GM10266 (cell line): ENCODE results near the gene MID1.

Experiments
- DNase-seq: peaks from one replicate; pipeline ENCODE4 v3.0.0; 2012; ENCODE audit errors: extremely low spot score
- TF ChIP-seq, protein P1 (sequence below): IDR thresholded peaks from 2 replicates; pipeline ENCODE4 v1.5.1; 2012; ENCODE audit warnings: mild to moderate bottlenecking, low read depth; ENCODE audit not compliant: control insufficient read depth, insufficient read depth; ENCODE audit errors: missing control alignments

The MID1 gene

DNA sequence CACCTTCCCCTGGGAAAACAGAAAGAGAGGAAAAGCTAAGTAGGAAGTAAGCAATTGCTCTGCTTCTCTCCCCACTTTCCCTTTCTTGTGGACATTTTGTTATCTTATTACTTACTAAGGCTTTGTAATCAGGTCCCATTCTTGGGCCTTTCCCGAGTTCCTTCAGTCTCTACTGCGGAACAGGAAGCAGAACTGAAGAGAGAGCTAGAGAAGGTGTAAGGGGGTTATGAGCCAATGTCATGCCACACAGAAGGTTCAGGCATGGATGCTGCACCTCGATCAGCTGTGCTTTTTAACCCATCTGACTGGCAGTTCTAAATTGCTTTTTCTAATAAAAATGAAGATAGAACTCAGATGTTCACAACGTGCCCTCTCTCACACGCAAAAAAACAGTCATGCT, 83.6 kb downstream of the MID1 start:
- TF ChIP-seq, protein P1, sequence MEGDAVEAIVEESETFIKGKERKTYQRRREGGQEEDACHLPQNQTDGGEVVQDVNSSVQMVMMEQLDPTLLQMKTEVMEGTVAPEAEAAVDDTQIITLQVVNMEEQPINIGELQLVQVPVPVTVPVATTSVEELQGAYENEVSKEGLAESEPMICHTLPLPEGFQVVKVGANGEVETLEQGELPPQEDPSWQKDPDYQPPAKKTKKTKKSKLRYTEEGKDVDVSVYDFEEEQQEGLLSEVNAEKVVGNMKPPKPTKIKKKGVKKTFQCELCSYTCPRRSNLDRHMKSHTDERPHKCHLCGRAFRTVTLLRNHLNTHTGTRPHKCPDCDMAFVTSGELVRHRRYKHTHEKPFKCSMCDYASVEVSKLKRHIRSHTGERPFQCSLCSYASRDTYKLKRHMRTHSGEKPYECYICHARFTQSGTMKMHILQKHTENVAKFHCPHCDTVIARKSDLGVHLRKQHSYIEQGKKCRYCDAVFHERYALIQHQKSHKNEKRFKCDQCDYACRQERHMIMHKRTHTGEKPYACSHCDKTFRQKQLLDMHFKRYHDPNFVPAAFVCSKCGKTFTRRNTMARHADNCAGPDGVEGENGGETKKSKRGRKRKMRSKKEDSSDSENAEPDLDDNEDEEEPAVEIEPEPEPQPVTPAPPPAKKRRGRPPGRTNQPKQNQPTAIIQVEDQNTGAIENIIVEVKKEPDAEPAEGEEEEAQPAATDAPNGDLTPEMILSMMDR: no peak
- no peak for DNase-seq

- TF ChIP-seq, protein P1: no peak
- no peak for DNase-seq
Measured at GRCh38 chrX:10534611-10535010, 85.8 kb downstream of the MID1 start.

DNA sequence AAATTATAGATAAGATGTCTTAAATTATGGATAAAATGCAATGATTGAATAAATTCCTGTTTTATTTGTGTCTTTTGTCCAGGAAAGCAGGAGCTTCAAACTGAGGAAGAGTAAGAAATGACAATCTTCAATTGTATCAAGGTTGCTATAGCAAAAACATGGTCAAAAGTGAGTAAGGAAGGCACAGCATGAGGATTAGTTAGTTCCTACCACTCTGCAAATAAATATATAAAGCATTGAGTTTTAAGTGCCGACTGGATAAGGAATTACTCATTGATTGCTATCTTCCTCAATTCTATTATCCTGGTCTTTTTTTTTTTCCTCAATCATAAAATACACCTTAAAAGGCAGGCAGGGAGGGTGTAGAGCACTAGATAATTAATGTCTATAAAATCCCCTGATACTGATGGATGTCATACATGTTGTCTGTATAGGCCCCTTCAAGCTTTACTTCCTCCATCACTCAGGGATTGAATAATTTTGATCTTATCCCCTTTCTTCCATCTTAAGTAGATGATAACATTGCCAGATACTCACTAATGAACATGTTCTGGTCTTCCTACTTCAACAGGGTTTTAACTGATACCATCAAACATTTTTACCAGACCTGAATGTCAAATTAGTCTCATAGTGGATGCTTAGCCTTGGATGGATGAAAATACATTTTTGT, 86.6 kb downstream of the MID1 start:
- no peak for DNase-seq
- TF ChIP-seq, protein P1: no peak

- DNase-seq: no peak
- TF ChIP-seq, protein P1: no peak
Measured at GRCh38 chrX:10531927-10532326, 88.5 kb downstream of the MID1 start.

GRCh38 chrX:10529344-10529743, 91.0 kb downstream of the MID1 start:
- no peak for DNase-seq
- TF ChIP-seq, protein P1: no peak

DNA sequence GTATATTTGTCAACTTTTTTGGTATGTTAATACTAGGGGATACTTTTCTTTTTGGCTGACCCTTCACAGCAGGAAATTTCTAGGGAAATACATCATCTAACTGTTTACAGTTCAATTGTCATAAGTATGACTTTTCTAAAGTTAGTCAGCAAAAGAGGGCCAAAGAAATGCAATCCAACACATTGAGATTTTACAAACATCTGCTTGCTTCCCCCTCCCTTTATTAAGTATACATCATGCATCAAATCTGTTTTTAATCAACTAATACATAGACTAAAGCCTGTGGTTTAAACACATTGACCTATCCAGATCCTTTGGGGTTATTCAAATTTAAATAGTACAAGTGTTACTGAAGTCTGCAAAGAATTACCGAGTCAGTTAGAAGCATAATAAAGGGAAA, 93.9 kb downstream of the MID1 start:
- TF ChIP-seq, protein P1: no peak
- DNase-seq: no peak

DNA sequence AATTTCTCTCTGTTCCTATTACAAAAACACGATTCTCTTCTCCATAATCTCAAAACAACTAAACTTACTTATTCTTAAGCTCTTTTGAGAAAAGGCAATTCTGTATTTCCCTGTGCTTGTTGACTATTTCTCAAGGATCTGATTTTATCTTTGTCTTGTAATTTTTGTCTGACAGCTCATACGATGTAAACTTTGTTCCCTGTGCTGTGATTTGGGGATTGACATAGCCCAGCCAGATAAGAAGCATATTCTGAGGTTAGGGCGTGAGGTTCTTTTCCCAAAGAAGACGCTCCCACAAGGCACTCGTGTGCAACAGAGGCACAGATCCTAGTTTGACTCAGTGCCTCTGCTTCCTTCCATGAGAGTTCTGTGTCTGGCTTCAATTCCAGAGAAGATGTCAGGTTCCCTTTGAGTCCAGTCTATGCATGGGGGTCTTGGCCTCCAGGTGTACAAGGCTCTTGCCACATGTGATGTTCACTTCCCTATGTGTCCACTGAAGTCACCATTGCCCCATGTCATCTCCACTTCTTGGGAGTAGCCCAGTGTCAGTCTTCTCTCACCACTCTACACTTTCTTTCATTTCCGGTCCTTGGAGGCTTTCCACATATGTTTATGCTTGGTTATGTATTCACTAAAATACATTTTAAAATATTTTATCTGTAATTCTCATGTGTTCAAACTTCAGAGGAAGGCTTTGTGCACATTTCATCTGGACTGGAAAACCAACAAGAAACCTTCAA, 94.8 kb downstream of the MID1 start:
- DNase-seq: no peak
- TF ChIP-seq, protein P1: no peak
